HepG2 (cell line): Measurements from ENCODE around the gene CCDC142. TPM values are rescaled to one million over a fixed set of nuclear protein-coding genes. Genes with fewer than 3 reads are reported as not detected.

Experiments used
- ADNP ChIP-seq: sonication (generic); formaldehyde crosslinking; IDR thresholded peaks from 2 replicates; pipeline ENCODE4 v1.4.0; 2020; ENCODE audit warnings: missing genetic modification reagents
- LCORL ChIP-seq, 2 experiments: fragments of 450-650 bp in 1 of 2; sonication (generic) in 1 of 2; formaldehyde crosslinking in 1 of 2; IDR thresholded peaks; 2 replicates each; pipeline versions ENCODE4 v1.5.0 to v1.6.1; 2017 to 2020; ENCODE audit warnings: antibody characterized with exemption in 1 of 2, missing genetic modification reagents in 1 of 2
- NAIF1 ChIP-seq: sonication (generic); formaldehyde crosslinking; IDR thresholded peaks from 2 replicates; pipeline ENCODE4 v1.5.0; 2020; ENCODE audit warnings: mild to moderate bottlenecking, missing genetic modification reagents, borderline replicate concordance
- NR2F6 ChIP-seq, 2 experiments: IDR thresholded peaks; 2 replicates each; pipeline ENCODE4 v1.6.1; 2016; ENCODE audit warnings: antibody characterized with exemption in 1 of 2, mild to moderate bottlenecking in 1 of 2
- SMAD1 ChIP-seq: sonication (generic); formaldehyde crosslinking; IDR thresholded peaks from 2 replicates; pipeline ENCODE4 v1.4.0; 2020; ENCODE audit warnings: missing genetic modification reagents, low read depth, mild to moderate bottlenecking, borderline replicate concordance
- SMC3 ChIP-seq: IDR thresholded peaks from 2 replicates; pipeline ENCODE4 v1.6.1; 2011; ENCODE audit warnings: low read length, improper control_type of control experiment
- SP140L ChIP-seq: sonication (generic); formaldehyde crosslinking; IDR thresholded peaks from 2 replicates; pipeline ENCODE4 v1.4.0; 2020; ENCODE audit warnings: missing genetic modification reagents, borderline replicate concordance
- ZNF260 ChIP-seq: sonication (generic); formaldehyde crosslinking; IDR thresholded peaks from 2 replicates; pipeline ENCODE4 v1.4.0; 2020; ENCODE audit warnings: missing genetic modification reagents, low read depth, mild to moderate bottlenecking, borderline replicate concordance
- ZNF761 ChIP-seq: sonication (generic); formaldehyde crosslinking; conservative IDR thresholded peaks from 2 replicates; pipeline ENCODE4 v1.4.0; 2020; ENCODE audit warnings: mild to moderate bottlenecking, missing genetic modification reagents
- polyA plus RNA-seq, 8 experiments: library from polyadenylated mRNA; depleted of rRNA in 3 of 8; stranded (reverse) in 7 of 8; unstranded in 1 of 8; fragments of >200 nt; fragmentation: Illumina TruSeq in 4 of 8; extraction: Trizol in 4 of 8; gene quantifications; 2 replicates each; pipeline versions ENCODE4 v1.2.1 to v1.2.3, GENCODE V29; 2011 to 2016; ENCODE audit warnings: low read depth in 4 of 8, missing spikeins in 1 of 8, mixed read lengths in 1 of 8; ENCODE audit not compliant: insufficient read depth in 1 of 8
- total RNA-seq, 5 experiments: library from RNA; depleted of rRNA; stranded (reverse); fragments of >200 nt; fragmentation: Illumina TruSeq; extraction: Trizol; gene quantifications; 2 replicates each; pipeline ENCODE4 v1.2.3, GENCODE V29; 2016; ENCODE audit warnings: low read depth in 1 of 5
- TF ChIP-seq, protein P1 (sequence below): sonication (generic); formaldehyde crosslinking; IDR thresholded peaks from 2 replicates; pipeline ENCODE4 v1.4.0; 2020; ENCODE audit warnings: mild to moderate bottlenecking, missing genetic modification reagents
- TF ChIP-seq, protein P2 (sequence below): fragments of 450-650 bp; IDR thresholded peaks from 2 replicates; pipeline ENCODE4 v1.6.1; 2017
- TF ChIP-seq, protein P3 (sequence below): sonication (generic); formaldehyde crosslinking; IDR thresholded peaks from 2 replicates; pipeline ENCODE4 v1.5.0; 2020; ENCODE audit warnings: mild to moderate bottlenecking, low read depth, missing genetic modification reagents, borderline replicate concordance
- TF ChIP-seq, protein P4 (sequence below): sonication (generic); formaldehyde crosslinking; IDR thresholded peaks from 2 replicates; pipeline ENCODE4 v1.8.0; 2022; ENCODE audit warnings: mild to moderate bottlenecking, missing genetic modification reagents
- TF ChIP-seq, protein P5 (sequence below): sonication (generic); formaldehyde crosslinking; IDR thresholded peaks from 2 replicates; pipeline ENCODE4 v1.4.0; 2020; ENCODE audit warnings: mild to moderate bottlenecking, missing genetic modification reagents
- TF ChIP-seq, protein P6 (sequence below), 2 experiments: sonication (generic) in 1 of 2; formaldehyde crosslinking in 1 of 2; IDR thresholded peaks; 2 replicates each; pipeline versions ENCODE4 v1.6.1 to v1.9.0; 2014 to 2022; ENCODE audit warnings: antibody characterized with exemption in 1 of 2, borderline replicate concordance in 1 of 2, inconsistent platforms in 1 of 2, low read depth in 1 of 2, missing genetic modification reagents in 1 of 2
- TF ChIP-seq, protein P7 (sequence below): sonication (generic); formaldehyde crosslinking; IDR thresholded peaks from 2 replicates; pipeline ENCODE4 v1.4.0; 2020; ENCODE audit warnings: low read depth, mild to moderate bottlenecking, missing genetic modification reagents

The CCDC142 gene
- total and polyA plus RNA-seq, 2 of the 13 experiments (the other 11 are each of a cell fraction or from before 2014, with no cell fraction given), result 14.7 to 30.4 TPM

DNA sequence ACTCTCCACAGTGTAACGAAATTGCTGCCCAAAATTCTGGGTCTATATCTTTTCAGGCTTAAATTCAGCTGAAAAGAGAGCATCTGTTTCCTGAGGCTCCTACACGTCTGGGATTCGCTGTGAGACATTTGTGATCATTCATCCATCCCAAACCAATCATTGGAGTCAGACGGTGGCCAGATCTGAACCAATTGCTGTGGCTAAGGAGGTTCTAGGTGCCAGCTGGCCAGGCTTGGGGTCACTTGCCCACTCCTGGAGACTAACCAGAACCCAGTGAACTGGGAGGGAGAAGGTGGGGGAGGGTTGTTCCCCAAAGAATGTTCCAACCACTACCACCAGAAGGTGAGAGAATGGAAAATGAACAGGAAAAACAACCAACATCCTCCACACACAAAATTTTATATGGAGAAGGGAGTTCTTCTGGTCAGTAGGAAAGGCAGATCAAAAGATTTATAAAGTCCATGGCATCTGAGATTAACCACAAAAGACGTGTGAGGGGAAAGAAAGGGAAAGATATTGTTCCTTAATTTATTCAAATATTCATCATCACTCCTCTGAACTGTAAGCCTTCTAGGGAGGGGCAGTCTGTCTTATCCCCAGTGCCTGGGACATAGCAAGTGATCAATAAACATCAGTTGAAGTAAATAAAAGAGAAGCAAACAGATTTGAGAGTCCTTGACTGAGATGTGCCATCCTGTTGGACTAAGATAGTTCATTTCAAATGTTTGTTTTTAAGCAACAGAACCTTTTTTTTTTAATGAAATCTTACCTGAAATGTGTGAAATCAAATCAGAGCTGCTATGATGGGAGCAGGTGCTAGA, 38.1 kb downstream of the CCDC142 start (continued):
- TF ChIP-seq, protein P1, sequence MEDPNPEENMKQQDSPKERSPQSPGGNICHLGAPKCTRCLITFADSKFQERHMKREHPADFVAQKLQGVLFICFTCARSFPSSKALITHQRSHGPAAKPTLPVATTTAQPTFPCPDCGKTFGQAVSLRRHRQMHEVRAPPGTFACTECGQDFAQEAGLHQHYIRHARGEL, result no peak
- TF ChIP-seq NAIF1 (CRISPR knock-in tag) (peak; percentile 60; the same call in 1 of the 2 replicates), SP140L (CRISPR knock-in tag) (no peak), ZNF761 (no peak), ZNF260 (CRISPR knock-in tag) (no peak), ADNP (CRISPR knock-in tag) (peak; percentile 52; the same call in 1 of the 2 replicates), SMAD1 (0 out of 2 replicates have a peak, but pooled peaks have one; percentile 64), SMC3 (no peak), NR2F6 (IDR thresholded peaks at IDR 0.05) (no peak), NR2F6 (CRISPR knock-in tag; IDR thresholded peaks at IDR 0.05) (peak; percentile 7; the same call in 1 of the 2 replicates), LCORL (IDR thresholded peaks at IDR 0.05) (no peak), LCORL (CRISPR knock-in tag; IDR thresholded peaks at IDR 0.05) (no peak)
- TF ChIP-seq, protein P2, sequence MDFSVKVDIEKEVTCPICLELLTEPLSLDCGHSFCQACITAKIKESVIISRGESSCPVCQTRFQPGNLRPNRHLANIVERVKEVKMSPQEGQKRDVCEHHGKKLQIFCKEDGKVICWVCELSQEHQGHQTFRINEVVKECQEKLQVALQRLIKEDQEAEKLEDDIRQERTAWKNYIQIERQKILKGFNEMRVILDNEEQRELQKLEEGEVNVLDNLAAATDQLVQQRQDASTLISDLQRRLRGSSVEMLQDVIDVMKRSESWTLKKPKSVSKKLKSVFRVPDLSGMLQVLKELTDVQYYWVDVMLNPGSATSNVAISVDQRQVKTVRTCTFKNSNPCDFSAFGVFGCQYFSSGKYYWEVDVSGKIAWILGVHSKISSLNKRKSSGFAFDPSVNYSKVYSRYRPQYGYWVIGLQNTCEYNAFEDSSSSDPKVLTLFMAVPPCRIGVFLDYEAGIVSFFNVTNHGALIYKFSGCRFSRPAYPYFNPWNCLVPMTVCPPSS, result no peak
- TF ChIP-seq, protein P3, sequence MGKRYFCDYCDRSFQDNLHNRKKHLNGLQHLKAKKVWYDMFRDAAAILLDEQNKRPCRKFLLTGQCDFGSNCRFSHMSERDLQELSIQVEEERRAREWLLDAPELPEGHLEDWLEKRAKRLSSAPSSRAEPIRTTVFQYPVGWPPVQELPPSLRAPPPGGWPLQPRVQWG (CRISPR knock-in tag), result no peak
- TF ChIP-seq, protein P4, sequence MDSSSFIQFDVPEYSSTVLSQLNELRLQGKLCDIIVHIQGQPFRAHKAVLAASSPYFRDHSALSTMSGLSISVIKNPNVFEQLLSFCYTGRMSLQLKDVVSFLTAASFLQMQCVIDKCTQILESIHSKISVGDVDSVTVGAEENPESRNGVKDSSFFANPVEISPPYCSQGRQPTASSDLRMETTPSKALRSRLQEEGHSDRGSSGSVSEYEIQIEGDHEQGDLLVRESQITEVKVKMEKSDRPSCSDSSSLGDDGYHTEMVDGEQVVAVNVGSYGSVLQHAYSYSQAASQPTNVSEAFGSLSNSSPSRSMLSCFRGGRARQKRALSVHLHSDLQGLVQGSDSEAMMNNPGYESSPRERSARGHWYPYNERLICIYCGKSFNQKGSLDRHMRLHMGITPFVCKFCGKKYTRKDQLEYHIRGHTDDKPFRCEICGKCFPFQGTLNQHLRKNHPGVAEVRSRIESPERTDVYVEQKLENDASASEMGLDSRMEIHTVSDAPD (CRISPR knock-in tag), result no peak
- TF ChIP-seq, protein P5, sequence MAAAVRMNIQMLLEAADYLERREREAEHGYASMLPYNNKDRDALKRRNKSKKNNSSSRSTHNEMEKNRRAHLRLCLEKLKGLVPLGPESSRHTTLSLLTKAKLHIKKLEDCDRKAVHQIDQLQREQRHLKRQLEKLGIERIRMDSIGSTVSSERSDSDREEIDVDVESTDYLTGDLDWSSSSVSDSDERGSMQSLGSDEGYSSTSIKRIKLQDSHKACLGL, result no peak
- TF ChIP-seq, protein P6, sequence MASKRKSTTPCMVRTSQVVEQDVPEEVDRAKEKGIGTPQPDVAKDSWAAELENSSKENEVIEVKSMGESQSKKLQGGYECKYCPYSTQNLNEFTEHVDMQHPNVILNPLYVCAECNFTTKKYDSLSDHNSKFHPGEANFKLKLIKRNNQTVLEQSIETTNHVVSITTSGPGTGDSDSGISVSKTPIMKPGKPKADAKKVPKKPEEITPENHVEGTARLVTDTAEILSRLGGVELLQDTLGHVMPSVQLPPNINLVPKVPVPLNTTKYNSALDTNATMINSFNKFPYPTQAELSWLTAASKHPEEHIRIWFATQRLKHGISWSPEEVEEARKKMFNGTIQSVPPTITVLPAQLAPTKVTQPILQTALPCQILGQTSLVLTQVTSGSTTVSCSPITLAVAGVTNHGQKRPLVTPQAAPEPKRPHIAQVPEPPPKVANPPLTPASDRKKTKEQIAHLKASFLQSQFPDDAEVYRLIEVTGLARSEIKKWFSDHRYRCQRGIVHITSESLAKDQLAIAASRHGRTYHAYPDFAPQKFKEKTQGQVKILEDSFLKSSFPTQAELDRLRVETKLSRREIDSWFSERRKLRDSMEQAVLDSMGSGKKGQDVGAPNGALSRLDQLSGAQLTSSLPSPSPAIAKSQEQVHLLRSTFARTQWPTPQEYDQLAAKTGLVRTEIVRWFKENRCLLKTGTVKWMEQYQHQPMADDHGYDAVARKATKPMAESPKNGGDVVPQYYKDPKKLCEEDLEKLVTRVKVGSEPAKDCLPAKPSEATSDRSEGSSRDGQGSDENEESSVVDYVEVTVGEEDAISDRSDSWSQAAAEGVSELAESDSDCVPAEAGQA (IDR thresholded peaks at IDR 0.05; ENCODE audit: low read depth), result no peak
- TF ChIP-seq, protein P6 (CRISPR knock-in tag; IDR thresholded peaks at IDR 0.05; ENCODE audit: borderline replicate concordance), result no peak
- TF ChIP-seq, protein P7, sequence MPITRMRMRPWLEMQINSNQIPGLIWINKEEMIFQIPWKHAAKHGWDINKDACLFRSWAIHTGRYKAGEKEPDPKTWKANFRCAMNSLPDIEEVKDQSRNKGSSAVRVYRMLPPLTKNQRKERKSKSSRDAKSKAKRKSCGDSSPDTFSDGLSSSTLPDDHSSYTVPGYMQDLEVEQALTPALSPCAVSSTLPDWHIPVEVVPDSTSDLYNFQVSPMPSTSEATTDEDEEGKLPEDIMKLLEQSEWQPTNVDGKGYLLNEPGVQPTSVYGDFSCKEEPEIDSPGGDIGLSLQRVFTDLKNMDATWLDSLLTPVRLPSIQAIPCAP (CRISPR knock-in tag), result no peak
